Stimulated activated CD8-positive, alpha-beta memory T cell treated with anti-CD3 and anti-CD28 coated beads, Interleukin-2, amount 100 ng/mL, for 48 hours (primary cell): ENCODE data around the gene FAM72B.
"Not testable (repeated sequence)": the region's sequence is repeated elsewhere in the genome, so short reads cannot be mapped to it uniquely, and the experiment has no call there.

ENCODE experiments used
- DNase-seq, 2 donors: peaks; one replicate each; pipeline ENCODE4 v3.0.0-alpha.2; 2020; ENCODE audit warnings: low read depth in 2 of 2

Gene FAM72B

GRCh38 chr1:121200232-121200631 lies 16.1 kb upstream of the FAM72B start:
- not testable (repeated sequence) for DNase-seq

- not testable (repeated sequence) for DNase-seq
Measured at GRCh38 chr1:121199763-121200162, 15.6 kb upstream of the FAM72B start.

DNA sequence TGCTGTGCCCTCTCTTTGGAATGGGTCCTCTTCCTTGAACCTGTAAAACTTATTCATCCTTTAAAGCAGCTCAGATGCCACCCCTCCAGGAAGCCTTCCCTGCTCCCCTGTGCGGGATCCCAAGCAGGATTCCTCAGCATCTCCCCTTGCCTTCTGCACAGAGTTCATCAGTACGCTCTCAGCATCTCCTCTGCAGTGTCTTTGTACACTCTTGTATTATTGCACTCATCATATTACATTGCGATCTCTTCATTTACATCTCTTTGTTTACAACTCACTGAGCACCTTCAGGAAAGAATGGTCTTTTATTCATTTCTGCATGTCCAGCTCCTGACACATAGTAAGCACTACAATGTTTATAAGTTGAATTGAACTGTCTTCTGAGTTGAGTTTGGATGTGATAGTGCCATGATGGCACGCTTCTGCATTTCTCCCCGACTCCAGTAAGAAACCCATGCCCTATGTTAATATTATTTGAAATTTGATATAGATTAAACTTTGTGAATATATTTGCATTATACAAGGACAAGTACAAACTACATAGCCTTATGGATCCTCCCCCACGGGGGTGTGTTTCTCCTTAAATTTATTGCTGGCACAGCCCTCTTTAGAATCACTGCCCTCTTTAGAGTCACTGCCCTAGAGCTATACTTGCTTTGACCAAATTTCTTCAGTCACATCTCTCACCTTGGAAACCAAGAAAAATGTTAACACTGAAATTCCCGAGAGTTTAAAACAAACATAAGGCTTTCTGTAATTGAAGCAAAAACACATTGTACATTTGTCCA lies 13.1 kb upstream of the FAM72B start:
- DNase-seq, result not testable (repeated sequence)

DNA sequence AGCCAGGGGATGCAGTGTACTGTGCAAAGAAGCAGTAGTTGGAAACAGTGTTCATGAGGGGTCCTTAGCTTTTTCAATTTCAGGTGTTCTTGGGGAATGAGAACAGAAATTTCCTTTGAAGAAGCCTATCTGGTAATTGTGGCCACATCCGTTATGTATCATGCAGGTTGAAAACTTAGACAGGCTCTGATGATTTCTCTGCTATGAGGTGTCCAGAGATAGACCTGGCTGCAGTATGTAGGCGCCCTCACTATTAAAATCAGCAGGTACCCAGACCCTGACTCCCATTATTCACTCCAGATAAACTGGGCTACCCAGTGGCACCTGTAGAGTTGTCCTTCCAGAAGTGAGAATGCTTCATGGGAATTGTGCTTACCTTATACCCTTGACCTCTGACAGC lies 8.4 kb upstream of the FAM72B start:
- DNase-seq, result not testable (repeated sequence)

DNA sequence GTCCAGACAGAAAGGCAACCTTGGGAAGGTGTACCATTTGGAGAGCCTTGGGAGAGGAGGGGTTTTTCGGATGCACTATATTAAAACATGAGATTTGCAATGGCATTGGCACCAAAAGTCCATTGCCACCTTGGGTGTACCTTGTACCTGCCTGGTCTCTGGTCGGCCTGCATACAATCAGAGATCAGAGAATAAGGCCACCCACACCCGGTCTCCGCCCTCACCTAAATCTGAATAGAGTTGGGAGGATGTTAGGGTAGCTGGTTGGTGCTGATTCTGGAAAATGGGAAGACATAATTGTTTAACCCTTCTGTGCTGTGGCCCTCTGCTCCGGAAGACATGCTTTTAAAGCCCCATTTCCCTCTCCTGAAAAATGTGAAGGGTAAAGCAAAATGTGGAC lies 3.8 kb upstream of the FAM72B start:
- DNase-seq, result not testable (repeated sequence)

GRCh38 chr1:121186191-121186590 lies 2.1 kb upstream of the FAM72B start:
- DNase-seq, result not testable (repeated sequence)

GRCh38 chr1:121185140-121185708 lies 1.1 kb upstream of the FAM72B start:
- not testable (repeated sequence) for DNase-seq

GRCh38 chr1:121183867-121184266 lies 273 bp downstream of the FAM72B start:
- DNase-seq, result not testable (repeated sequence)

DNA sequence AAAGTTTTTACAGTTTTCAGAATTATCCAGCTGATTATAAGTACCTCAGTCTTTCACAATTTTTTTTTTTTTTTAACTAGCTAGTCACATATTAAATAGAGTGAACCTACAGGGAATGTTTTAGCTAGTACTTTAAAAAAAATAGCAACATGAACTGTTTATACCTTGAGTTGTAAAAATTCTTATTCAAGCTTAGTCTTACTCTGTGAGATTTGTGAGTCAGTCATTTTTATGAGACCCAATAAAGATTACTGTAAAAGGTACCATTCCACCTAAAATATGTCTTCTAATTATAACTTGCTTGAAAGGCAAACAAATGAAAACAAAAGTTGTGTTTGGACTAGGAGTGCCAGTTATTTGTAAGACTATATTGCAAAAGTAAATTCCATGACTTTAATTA lies 5.9 kb downstream of the FAM72B start:
- not testable (repeated sequence) for DNase-seq

DNA sequence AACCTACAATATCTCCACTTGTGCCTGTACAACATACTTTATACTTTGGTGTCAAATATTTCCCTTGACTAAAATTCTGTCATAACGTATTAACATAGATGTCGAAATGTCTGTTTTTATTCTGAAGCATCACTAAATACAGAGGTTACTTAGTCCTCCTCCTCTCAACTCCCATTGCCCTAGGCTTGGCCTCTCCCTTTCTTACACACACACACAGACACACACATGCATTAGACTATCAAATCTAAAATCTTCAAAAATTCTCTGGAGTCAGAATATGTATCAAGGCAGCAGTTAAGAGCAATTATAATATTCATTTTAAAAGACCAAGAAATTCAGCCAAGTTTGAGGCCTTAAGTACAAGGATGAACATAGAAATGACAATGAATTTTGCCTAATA lies 7.5 kb downstream of the FAM72B start:
- DNase-seq, result not testable (repeated sequence)

GRCh38 chr1:121168152-121168668 lies 15.9 kb downstream of the FAM72B start:
- not testable (repeated sequence) for DNase-seq

- DNase-seq, result not testable (repeated sequence)
Measured at GRCh38 chr1:121167225-121167738, 16.9 kb downstream of the FAM72B start.

- not testable (repeated sequence) for DNase-seq
Measured at GRCh38 chr1:121165296-121165695, 18.8 kb downstream of the FAM72B start.

DNA sequence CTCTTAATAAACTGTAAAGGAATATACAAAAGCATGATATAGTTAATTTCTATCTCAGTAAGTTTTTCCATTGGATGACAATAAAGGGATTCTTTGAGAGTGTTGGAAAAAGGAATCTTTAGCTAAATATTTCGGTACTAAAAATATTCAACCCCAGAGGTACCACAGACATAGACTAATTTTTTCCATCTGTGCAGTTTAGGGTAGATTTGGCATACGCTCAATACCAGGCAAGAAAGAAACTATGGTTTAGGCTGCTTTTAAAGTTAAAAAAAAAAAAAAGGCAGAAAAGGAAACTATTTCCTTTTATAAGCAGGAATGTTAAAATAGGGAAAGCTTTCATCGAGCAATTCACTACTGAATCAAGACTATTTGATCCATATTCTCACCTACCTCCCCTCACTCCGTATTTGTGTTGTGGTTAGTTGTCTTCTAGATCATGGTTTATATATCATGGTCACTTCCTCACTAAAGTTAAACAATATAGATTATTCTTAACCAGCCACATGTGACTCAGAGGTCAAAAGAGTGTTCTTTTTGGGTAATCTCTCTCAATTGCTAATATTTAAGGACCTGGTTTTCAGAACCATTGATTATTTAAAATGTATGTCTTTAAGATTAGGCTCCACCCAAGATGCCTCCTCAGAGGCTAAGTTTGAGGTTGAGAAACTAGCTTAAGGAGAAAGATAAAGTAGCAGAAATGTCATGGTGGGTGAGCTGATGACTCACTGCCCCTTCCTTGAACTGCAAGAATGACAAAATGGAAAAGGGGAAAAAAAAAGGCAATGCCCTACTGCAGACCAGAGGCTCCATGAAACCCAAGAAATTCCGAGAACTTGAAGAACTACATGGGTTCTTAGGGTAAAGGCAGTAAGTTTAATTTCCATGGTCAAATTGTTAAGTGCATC lies 20.0 kb downstream of the FAM72B start:
- DNase-seq, result not testable (repeated sequence)

DNA sequence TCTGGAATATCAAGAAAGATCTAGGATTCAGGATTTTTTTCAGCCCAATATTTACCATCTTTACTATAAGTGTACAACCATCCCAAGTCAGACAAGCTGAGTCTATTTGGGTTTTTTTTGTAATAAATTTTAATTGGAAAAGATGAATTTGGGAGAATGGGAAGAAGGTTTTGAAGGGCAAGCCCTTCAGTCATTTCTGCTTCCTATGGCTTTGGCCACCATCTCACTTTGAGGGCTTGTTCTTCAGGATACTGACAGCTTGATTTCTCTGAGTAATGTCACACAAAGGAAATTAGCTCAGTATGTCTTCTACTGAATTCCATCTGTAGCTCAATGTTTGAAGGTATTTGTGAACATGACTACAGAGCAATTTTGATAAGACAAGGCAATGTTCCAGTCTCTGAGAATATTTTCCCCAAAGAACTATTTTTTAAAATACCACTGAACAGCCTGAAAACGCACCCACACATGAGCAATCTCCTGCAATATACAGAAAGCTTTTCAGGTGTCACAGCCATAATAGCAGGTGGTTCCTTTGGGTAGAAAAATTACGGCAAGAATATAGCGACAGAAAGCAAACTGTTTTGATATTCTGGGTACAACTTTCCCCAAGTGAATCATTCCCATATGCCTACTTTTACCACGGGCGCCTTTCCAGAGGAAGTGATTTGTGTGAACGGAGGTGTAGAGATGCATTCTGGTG lies 22.8 kb downstream of the FAM72B start:
- DNase-seq, result not testable (repeated sequence)

GRCh38 chr1:121160118-121160517 lies 24.0 kb downstream of the FAM72B start:
- not testable (repeated sequence) for DNase-seq

DNA sequence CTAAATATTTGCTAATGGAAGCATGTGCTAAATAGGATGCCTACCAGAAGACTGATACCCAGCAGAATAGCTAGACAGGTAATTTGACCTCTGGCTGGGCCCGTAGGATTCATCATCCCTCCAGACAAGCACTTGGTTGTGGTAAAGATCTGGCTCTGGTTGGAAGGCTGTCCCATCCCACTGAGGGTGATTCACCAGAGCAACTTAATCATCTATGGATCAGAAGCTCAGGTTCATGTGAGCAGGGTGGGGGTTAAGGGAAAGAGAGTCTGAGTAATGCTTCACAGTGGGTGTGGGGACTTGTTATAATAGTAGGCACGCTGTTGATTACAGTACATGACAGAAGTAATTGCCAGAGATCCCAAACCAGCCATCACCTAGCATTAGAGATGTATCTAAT lies 26.5 kb downstream of the FAM72B start:
- DNase-seq, result not testable (repeated sequence)

- not testable (repeated sequence) for DNase-seq
Measured at GRCh38 chr1:121156958-121157603, 27.1 kb downstream of the FAM72B start.

GRCh38 chr1:121155671-121156358 lies 28.3 kb downstream of the FAM72B start:
- not testable (repeated sequence) for DNase-seq

DNA sequence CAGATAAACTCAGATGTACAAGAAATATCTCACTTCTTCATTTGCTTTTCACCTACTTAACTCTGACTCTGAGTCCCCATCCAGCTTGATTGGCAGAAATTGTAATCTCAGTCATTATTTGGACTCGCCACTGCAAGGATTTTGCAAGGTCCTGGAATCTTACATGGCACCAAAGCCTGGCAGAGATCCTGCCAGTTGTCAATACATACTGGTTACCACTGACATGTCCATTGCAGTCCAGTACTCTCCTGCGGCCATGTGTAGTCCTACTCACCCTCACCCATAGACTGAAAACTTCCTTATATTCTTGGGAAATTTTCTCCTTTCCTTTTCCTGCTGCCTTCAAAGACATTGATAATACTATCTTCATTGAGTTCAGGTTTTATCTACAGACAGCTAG lies 29.3 kb downstream of the FAM72B start:
- not testable (repeated sequence) for DNase-seq
